ENCODE measurements around the gene PRSS27.
A peak's percentile ranks its signal among the peaks of the same experiment; 100 is the strongest.
"Not testable (repeated sequence)": the region's sequence is repeated elsewhere in the genome, so short reads cannot be mapped to it uniquely, and the experiment has no call there.

PRSS27 gene

GRCh38 chr16:2692948-2693651 is 26.9 kb downstream of the PRSS27 start:
- peak; percentile 44 for DNase-seq (ENCODE audit: low spot score)

- DNase-seq (ENCODE audit: low spot score), result peak; percentile 74
Observed at GRCh38 chr16:2692251-2692947, 27.6 kb downstream of the PRSS27 start.

- peak; percentile 28 for DNase-seq (ENCODE audit: low spot score)
Observed at GRCh38 chr16:2691491-2692248, 28.4 kb downstream of the PRSS27 start.

GRCh38 chr16:2690852-2691251 is 29.2 kb downstream of the PRSS27 start:
- DNase-seq (ENCODE audit: low spot score), result no peak

- no peak for DNase-seq (ENCODE audit: low spot score)
Observed at GRCh38 chr16:2689968-2690801, 29.8 kb downstream of the PRSS27 start.

- not testable (repeated sequence) for DNase-seq (ENCODE audit: low spot score)
Observed at GRCh38 chr16:2689422-2689821, 30.6 kb downstream of the PRSS27 start.

- no peak for DNase-seq (ENCODE audit: low spot score)
Observed at GRCh38 chr16:2687531-2688308, 32.3 kb downstream of the PRSS27 start.

- no peak for DNase-seq (ENCODE audit: low spot score)
Observed at GRCh38 chr16:2686912-2687507, 33.0 kb downstream of the PRSS27 start.

GRCh38 chr16:2686075-2686474 is 33.9 kb downstream of the PRSS27 start:
- DNase-seq (ENCODE audit: low spot score), result not testable (repeated sequence)

- not testable (repeated sequence) for DNase-seq (ENCODE audit: low spot score)
Observed at GRCh38 chr16:2683041-2683440, 37.0 kb downstream of the PRSS27 start.

GRCh38 chr16:2682209-2683021 is 37.6 kb downstream of the PRSS27 start, which contains the start of gene KCTD5:
Gene KCTD5, plus strand, starts transcription at chr16:2682523. Its CDS starts 26 bp downstream, at chr16:2682549.
- DNase-seq (ENCODE audit: low spot score), result peak; percentile 96

- DNase-seq (ENCODE audit: low spot score), result not testable (repeated sequence)
Observed at GRCh38 chr16:2680360-2680759, 39.7 kb downstream of the PRSS27 start.

GRCh38 chr16:2679902-2680301 is 40.1 kb downstream of the PRSS27 start:
- DNase-seq (ENCODE audit: low spot score), result not testable (repeated sequence)

- not testable (repeated sequence) for DNase-seq (ENCODE audit: low spot score)
Observed at GRCh38 chr16:2678206-2678965, 41.6 kb downstream of the PRSS27 start.

- DNase-seq (ENCODE audit: low spot score), result not testable (repeated sequence)
Observed at GRCh38 chr16:2676937-2677336, 43.1 kb downstream of the PRSS27 start.

GRCh38 chr16:2675714-2676113 is 44.3 kb downstream of the PRSS27 start:
- no peak for DNase-seq (ENCODE audit: low spot score)

- no peak for DNase-seq (ENCODE audit: low spot score)
Observed at GRCh38 chr16:2675021-2675420, 45.0 kb downstream of the PRSS27 start.

- peak; percentile 94 for DNase-seq (ENCODE audit: low spot score)
Observed at GRCh38 chr16:2673066-2673999, 46.7 kb downstream of the PRSS27 start.
